KMS-11 (cell line): ENCODE data around the gene DTYMK.
A peak's percentile ranks its signal among the peaks of the same experiment; 100 is the strongest.
"Not testable (repeated sequence)": the region's sequence is repeated elsewhere in the genome, so short reads cannot be mapped to it uniquely, and the experiment has no call there.

ENCODE experiments used
- H2AFZ ChIP-seq: fragments of 200-600 bp; sonication (generic); 2 replicates; pipeline ENCODE4 v1.6.1; 2016; ENCODE audit warnings: antibody characterized with exemption, mixed run types, low read depth
- H3K27ac ChIP-seq: fragments of 200-600 bp; sonication (generic); 2 replicates; pipeline ENCODE4 v1.6.1; 2016; ENCODE audit warnings: mild to moderate bottlenecking, mixed run types
- H3K27me3 ChIP-seq: fragments of 200-600 bp; sonication (generic); 2 replicates; pipeline ENCODE4 v1.6.1; 2017; ENCODE audit warnings: mild to moderate bottlenecking, low read depth, mixed run types, moderate library complexity; ENCODE audit not compliant: insufficient read depth
- H3K36me3 ChIP-seq: fragments of 200-600 bp; sonication (generic); 2 replicates; pipeline ENCODE4 v1.6.1; 2017; ENCODE audit warnings: mild to moderate bottlenecking, mixed run types; ENCODE audit not compliant: insufficient read depth
- H3K4me1 ChIP-seq: fragments of 200-600 bp; sonication (generic); 2 replicates; pipeline ENCODE4 v1.6.1; 2016; ENCODE audit warnings: mild to moderate bottlenecking, low read depth, mixed run types; ENCODE audit not compliant: poor library complexity, severe bottlenecking
- H3K4me2 ChIP-seq: fragments of 200-600 bp; sonication (generic); 2 replicates; pipeline ENCODE4 v1.7.0; 2016; ENCODE audit warnings: mild to moderate bottlenecking, mixed run types
- H3K4me3 ChIP-seq: fragments of 200-600 bp; sonication (generic); IDR thresholded peaks from 2 replicates; pipeline ENCODE4 v1.6.1; 2017; ENCODE audit warnings: low read depth, low read length, mixed read lengths; ENCODE audit not compliant: insufficient read depth
- H3K79me2 ChIP-seq: fragments of 200-600 bp; sonication (generic); 2 replicates; pipeline ENCODE4 v1.6.1; 2016; ENCODE audit warnings: low read depth, mixed run types; ENCODE audit not compliant: insufficient read depth
- H3K9ac ChIP-seq: fragments of 200-600 bp; sonication (generic); 2 replicates; pipeline ENCODE4 v1.6.1; 2016; ENCODE audit warnings: mild to moderate bottlenecking, mixed run types
- H4K20me1 ChIP-seq: fragments of 200-600 bp; sonication (generic); 2 replicates; pipeline ENCODE4 v1.6.1; 2016; ENCODE audit warnings: mild to moderate bottlenecking, mixed run types; ENCODE audit not compliant: insufficient read depth
- TF ChIP-seq, protein P1 (sequence below): fragments of 200-600 bp; sonication (generic); conservative IDR thresholded peaks from 2 replicates; pipeline ENCODE4 v1.6.1; 2017; ENCODE audit warnings: low read depth, mild to moderate bottlenecking, antibody characterized with exemption, low read length, moderate library complexity, mixed read lengths

DTYMK gene

DNA sequence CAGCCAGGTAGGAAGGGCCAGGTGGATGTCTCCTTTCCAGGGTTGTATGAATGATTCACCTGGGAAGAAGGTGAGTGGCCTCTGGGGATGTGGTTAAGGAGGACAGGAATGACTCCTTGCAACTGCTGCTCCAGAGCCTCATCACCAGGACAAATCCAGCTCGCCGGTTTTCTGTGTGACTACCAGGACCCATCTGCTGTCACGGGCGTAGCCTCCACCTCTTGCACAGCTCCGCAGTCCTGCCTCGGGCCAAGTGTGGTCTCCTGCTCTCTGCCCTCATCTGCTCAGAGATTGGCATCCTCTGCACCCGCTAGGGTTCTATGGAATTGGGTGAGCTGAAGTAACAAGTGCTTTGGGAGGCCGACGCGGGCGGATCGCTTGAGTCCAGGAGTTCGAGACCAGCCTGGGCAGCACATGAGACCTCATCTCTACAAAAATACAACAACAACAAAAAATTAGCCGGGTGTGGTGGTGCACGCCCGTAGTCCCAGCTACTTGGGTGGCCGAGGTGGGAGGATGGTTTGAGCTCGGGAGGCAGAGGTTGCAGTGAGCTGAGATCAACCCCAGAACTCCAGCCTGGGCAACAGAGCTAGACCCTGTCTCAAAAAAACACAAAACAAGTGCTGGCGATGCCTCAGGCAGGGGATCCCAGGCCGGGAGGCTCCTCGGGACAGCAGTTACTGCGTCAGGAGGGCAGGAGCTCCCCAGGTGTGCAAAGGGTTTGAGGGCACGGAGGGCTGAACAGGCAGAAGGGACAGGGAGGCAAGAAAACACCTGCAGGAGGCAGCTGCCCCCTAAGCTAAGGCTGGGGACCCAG, 47.0 kb upstream of the DTYMK start:
- Histone ChIP-seq H3K4me1 (peaks cover 4% of the 10 kb centered on the region), H3K27ac (no peak overlapping the region), H3K27me3 (no peaks in the 10 kb centered on the region), H3K79me2 (no peaks in the 10 kb centered on the region), H3K36me3 (no peaks in the 10 kb centered on the region), H3K9ac (peak overlapping the region; percentile 23; the same call in 1 of the 2 replicates), H4K20me1 (no peaks in the 10 kb centered on the region), H3K4me3 (peak overlapping the region; percentile 40), H2AFZ (peak overlapping the region; percentile 91), H3K4me2 (peak overlapping the region; percentile 63)
- TF ChIP-seq, protein P1, sequence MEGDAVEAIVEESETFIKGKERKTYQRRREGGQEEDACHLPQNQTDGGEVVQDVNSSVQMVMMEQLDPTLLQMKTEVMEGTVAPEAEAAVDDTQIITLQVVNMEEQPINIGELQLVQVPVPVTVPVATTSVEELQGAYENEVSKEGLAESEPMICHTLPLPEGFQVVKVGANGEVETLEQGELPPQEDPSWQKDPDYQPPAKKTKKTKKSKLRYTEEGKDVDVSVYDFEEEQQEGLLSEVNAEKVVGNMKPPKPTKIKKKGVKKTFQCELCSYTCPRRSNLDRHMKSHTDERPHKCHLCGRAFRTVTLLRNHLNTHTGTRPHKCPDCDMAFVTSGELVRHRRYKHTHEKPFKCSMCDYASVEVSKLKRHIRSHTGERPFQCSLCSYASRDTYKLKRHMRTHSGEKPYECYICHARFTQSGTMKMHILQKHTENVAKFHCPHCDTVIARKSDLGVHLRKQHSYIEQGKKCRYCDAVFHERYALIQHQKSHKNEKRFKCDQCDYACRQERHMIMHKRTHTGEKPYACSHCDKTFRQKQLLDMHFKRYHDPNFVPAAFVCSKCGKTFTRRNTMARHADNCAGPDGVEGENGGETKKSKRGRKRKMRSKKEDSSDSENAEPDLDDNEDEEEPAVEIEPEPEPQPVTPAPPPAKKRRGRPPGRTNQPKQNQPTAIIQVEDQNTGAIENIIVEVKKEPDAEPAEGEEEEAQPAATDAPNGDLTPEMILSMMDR = no peak

- H3K4me1 ChIP-seq, H4K20me1 ChIP-seq, H3K27me3 ChIP-seq, H2AFZ ChIP-seq, H3K4me3 ChIP-seq, H3K9ac ChIP-seq, H3K4me2 ChIP-seq, H3K79me2 ChIP-seq, H3K36me3 ChIP-seq, H3K27ac ChIP-seq: not testable (repeated sequence)
- TF ChIP-seq, protein P1 = peak; percentile 47
These were observed 46.0 kb upstream of the DTYMK start for GRCh38 chr2:241732513-241733186.

DNA sequence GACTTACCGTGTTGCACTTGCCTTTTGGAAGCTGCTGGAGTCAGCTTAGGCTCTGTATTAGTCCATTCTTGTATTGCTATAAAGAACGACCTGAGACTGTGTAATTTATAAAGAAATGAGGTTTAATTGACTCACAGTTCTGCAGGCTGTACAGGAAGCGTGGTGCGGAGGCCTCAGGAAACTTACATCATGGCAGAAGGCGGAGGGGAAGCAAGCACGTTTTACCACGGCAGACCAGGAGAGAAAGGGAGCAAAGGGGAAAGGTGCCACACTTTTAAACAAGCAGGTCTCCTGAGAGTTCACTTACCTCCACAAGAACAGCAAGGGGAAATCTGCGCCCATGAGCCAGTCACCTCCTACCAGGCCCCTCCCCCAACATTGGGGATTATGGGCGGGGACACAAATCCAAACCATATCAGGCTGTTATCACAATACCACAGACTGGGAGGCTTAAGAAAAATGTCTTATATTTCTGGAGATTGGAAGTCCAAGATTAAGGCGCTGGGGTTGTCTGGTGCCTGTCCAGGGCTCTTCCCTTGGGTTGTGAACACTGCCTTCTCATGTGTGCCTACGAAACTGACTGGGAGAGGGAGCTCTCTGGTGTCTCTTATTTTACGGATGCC, 44.2 kb upstream of the DTYMK start:
- no peak overlapping the region for H3K27ac ChIP-seq
- no peaks in the 10 kb centered on the region for H3K79me2 ChIP-seq
- no peak overlapping the region for H3K4me2 ChIP-seq
- H2AFZ ChIP-seq = no peak overlapping the region
- TF ChIP-seq, protein P1 = no peak
- no peak overlapping the region for H3K4me3 ChIP-seq
- no peaks in the 10 kb centered on the region for H4K20me1 ChIP-seq
- H3K27me3 ChIP-seq = no peaks in the 10 kb centered on the region
- peaks cover 4% of the 10 kb centered on the region for H3K4me1 ChIP-seq
- no peak overlapping the region for H3K9ac ChIP-seq
- no peaks in the 10 kb centered on the region for H3K36me3 ChIP-seq

GRCh38 chr2:241729868-241730267, 43.3 kb upstream of the DTYMK start:
- Histone ChIP-seq H3K36me3 (no peaks in the 10 kb centered on the region), H2AFZ (no peak overlapping the region), H3K4me3 (no peak overlapping the region), H4K20me1 (no peaks in the 10 kb centered on the region), H3K4me2 (no peak overlapping the region), H3K27ac (no peak overlapping the region), H3K79me2 (no peaks in the 10 kb centered on the region), H3K4me1 (peaks cover 4% of the 10 kb centered on the region), H3K27me3 (no peaks in the 10 kb centered on the region), H3K9ac (no peak overlapping the region)
- TF ChIP-seq, protein P1 = no peak
